Germinal center (tissue), 1 donor: Measurements from ENCODE around the gene USP17L13.
"Not testable (repeated sequence)": the region's sequence is repeated elsewhere in the genome, so short reads cannot be mapped to it uniquely, and the experiment has no call there.

Source experiments
- DNase-seq: peaks from one replicate; pipeline ENCODE4 v3.0.0; 2012; ENCODE audit warnings: mixed read lengths, low spot score

Gene USP17L13

GRCh38 chr4:9224596-9224995 is at the start of gene USP17L13:
Gene USP17L13, plus strand, starts transcription at chr4:9224896. Its CDS starts 0 bp downstream, at chr4:9224896.
- not testable (repeated sequence) for DNase-seq

GRCh38 chr4:9210357-9210756 is 14.3 kb upstream of the USP17L13 start, which contains the start of gene USP17L10:
Gene USP17L10, plus strand, starts transcription at chr4:9210657. Its CDS starts 0 bp downstream, at chr4:9210657.
- not testable (repeated sequence) for DNase-seq

GRCh38 chr4:9214701-9215100 is 10.0 kb upstream of the USP17L13 start:
- DNase-seq: not testable (repeated sequence)

GRCh38 chr4:9215105-9215504 is 9.6 kb upstream of the USP17L13 start, which contains the start of gene USP17L11:
Gene USP17L11, plus strand, starts transcription at chr4:9215405. Its CDS starts 0 bp downstream, at chr4:9215405.
- not testable (repeated sequence) for DNase-seq

GRCh38 chr4:9219852-9220251 is 4.8 kb upstream of the USP17L13 start, which contains the start of gene USP17L12:
Gene USP17L12, plus strand, starts transcription at chr4:9220152. Its CDS starts 0 bp downstream, at chr4:9220152.
- not testable (repeated sequence) for DNase-seq

- not testable (repeated sequence) for DNase-seq
These were observed 5.6 kb downstream of the USP17L13 start for GRCh38 chr4:9230249-9230648.

GRCh38 chr4:9234085-9234484 is 9.4 kb downstream of the USP17L13 start, which contains the start of gene USP17L15:
Gene USP17L15, plus strand, starts transcription at chr4:9234385. Its CDS starts 0 bp downstream, at chr4:9234385.
- DNase-seq: not testable (repeated sequence)

- not testable (repeated sequence) for DNase-seq
These were observed 13.8 kb downstream of the USP17L13 start for GRCh38 chr4:9238461-9238860.

GRCh38 chr4:9243579-9243978 is 18.9 kb downstream of the USP17L13 start, which contains the start of gene USP17L17:
Gene USP17L17, plus strand, starts transcription at chr4:9243879. Its CDS starts 0 bp downstream, at chr4:9243879.
- not testable (repeated sequence) for DNase-seq

GRCh38 chr4:9247953-9248680 is 23.4 kb downstream of the USP17L13 start, which contains the start of gene USP17L18:
Gene USP17L18, plus strand, starts transcription at chr4:9248630. Its CDS starts 0 bp downstream, at chr4:9248630.
- not testable (repeated sequence) for DNase-seq

GRCh38 chr4:9253078-9253477 is 28.4 kb downstream of the USP17L13 start, which contains the start of gene USP17L19:
Gene USP17L19, plus strand, starts transcription at chr4:9253378. Its CDS starts 0 bp downstream, at chr4:9253378.
- DNase-seq: not testable (repeated sequence)

- not testable (repeated sequence) for DNase-seq
These were observed 33.1 kb downstream of the USP17L13 start, which contains the start of gene USP17L20 for GRCh38 chr4:9257824-9258223. Gene USP17L20, plus strand, starts transcription at chr4:9258124. Its CDS starts 0 bp downstream, at chr4:9258124.

- not testable (repeated sequence) for DNase-seq
These were observed 37.9 kb downstream of the USP17L13 start, which contains the start of gene USP17L21 for GRCh38 chr4:9262572-9262971. Gene USP17L21, plus strand, starts transcription at chr4:9262872. Its CDS starts 0 bp downstream, at chr4:9262872.

GRCh38 chr4:9267319-9267718 is 42.6 kb downstream of the USP17L13 start, which contains the start of gene USP17L22:
Gene USP17L22, plus strand, starts transcription at chr4:9267619. Its CDS starts 0 bp downstream, at chr4:9267619.
- DNase-seq: not testable (repeated sequence)

GRCh38 chr4:9271719-9272118 is 47.0 kb downstream of the USP17L13 start:
- DNase-seq: not testable (repeated sequence)
